H1 (cell line): Measurements from ENCODE around the gene MAST1. TPM values are rescaled to one million over a fixed set of nuclear protein-coding genes. Genes with fewer than 3 reads are reported as not detected.

Experiments used
- CTCF ChIA-PET: fragments of 300-600 bp; sonication (Branson Sonifier 250); formaldehyde crosslinking; loops from one replicate; lab custom pipeline; 2021; ENCODE audit not compliant: partially characterized antibody; lab: Charles Lee
- POLR2A ChIA-PET: fragments of 300-600 bp; sonication (Branson Sonifier 250); formaldehyde crosslinking; loops from one replicate; lab custom pipeline; 2021; ENCODE audit warnings: inconsistent platforms; ENCODE audit not compliant: partially characterized antibody; lab: Charles Lee
- DNase-seq, 2 experiments: peaks; one replicate each; pipeline versions ENCODE4 v3.0.0 to v3.0.0-alpha.2; 2010 to 2022; ENCODE audit warnings: low spot score in 2 of 2, low read depth in 1 of 2, mixed read lengths in 1 of 2
- FAIRE-seq: peaks from 2 replicates; lab custom pipeline; 2011; peaks lifted over from hg19 to GRCh38; lab: Jason Lieb, UNC
- H2AFZ ChIP-seq: 2 replicates; pipeline ENCODE4 v1.8.1; 2012; ENCODE audit warnings: low read length, inconsistent platforms
- H2AK5ac ChIP-seq: 2 replicates; pipeline ENCODE4 v1.6.1; 2013; ENCODE audit warnings: low read depth, low read length
- H2BK120ac ChIP-seq: replicated peaks from 2 replicates; pipeline ENCODE3; 2013; ENCODE audit warnings: low read depth, low read length, inconsistent platforms
- H2BK12ac ChIP-seq: 2 replicates; pipeline ENCODE4 v1.6.1; 2013; ENCODE audit warnings: low read depth, low read length
- H2BK15ac ChIP-seq: 2 replicates; pipeline ENCODE4 v1.6.1; 2013; ENCODE audit warnings: low read length
- H2BK20ac ChIP-seq: 2 replicates; pipeline ENCODE4 v1.6.1; 2013; ENCODE audit warnings: low read length
- H2BK5ac ChIP-seq: 2 replicates; pipeline ENCODE4 v1.6.1; 2013; ENCODE audit warnings: low read depth, low read length
- H3K14ac ChIP-seq: 2 replicates; pipeline ENCODE4 v1.6.1; 2013; ENCODE audit warnings: inconsistent platforms; ENCODE audit not compliant: insufficient read length
- H3K18ac ChIP-seq: 2 replicates; pipeline ENCODE4 v1.6.1; 2013; ENCODE audit warnings: low read length; ENCODE audit errors: extremely low read depth
- H3K23ac ChIP-seq: 2 replicates; pipeline ENCODE4 v1.6.1; 2013; ENCODE audit warnings: inconsistent platforms; ENCODE audit not compliant: insufficient read length
- H3K23me2 ChIP-seq: 2 replicates; pipeline ENCODE4 v1.6.1; 2013; ENCODE audit warnings: low read depth, low read length
- H3K27ac ChIP-seq: 2 replicates; pipeline ENCODE4 v1.6.1; 2011; ENCODE audit warnings: low read depth, low read length, inconsistent platforms
- H3K27me3 ChIP-seq, 4 experiments: replicated peaks in 1 of 4; 1 replicate in 1 of 4; 2 replicates in 3 of 4; pipeline versions ENCODE4 v1.6.1 to v1.8.1; 2011 to 2013; ENCODE audit warnings: low read length in 3 of 4, mild to moderate bottlenecking in 3 of 4, inconsistent platforms in 2 of 4, mixed read lengths in 2 of 4, moderate library complexity in 1 of 4; ENCODE audit not compliant: control insufficient read depth in 3 of 4, insufficient read depth in 3 of 4; ENCODE audit errors: extremely low read depth in 1 of 4
- H3K36me3 ChIP-seq, 4 experiments: 2 replicates each; pipeline versions ENCODE4 v1.6.1 to v1.8.1; 2011 to 2013; ENCODE audit warnings: mild to moderate bottlenecking in 4 of 4, low read length in 3 of 4, moderate library complexity in 2 of 4, control low read depth in 1 of 4, inconsistent platforms in 1 of 4; ENCODE audit not compliant: insufficient read depth in 4 of 4, control insufficient read depth in 2 of 4
- H3K4ac ChIP-seq: replicated peaks from 2 replicates; pipeline ENCODE3; 2013; ENCODE audit warnings: low read length, low read depth, mixed read lengths, inconsistent platforms; ENCODE audit not compliant: insufficient read length
- H3K4me1 ChIP-seq, 4 experiments: replicated peaks in 1 of 4; 1 replicate in 1 of 4; 2 replicates in 3 of 4; pipeline versions ENCODE4 v1.6.1 to v1.8.1; 2011 to 2013; ENCODE audit warnings: low read length in 3 of 4, inconsistent platforms in 2 of 4, mixed read lengths in 1 of 4; ENCODE audit not compliant: insufficient read depth in 4 of 4, control insufficient read depth in 3 of 4
- H3K4me2 ChIP-seq, 2 experiments: 2 replicates each; pipeline versions ENCODE4 v1.6.1 to v1.8.1; 2011 to 2013; ENCODE audit warnings: low read depth in 2 of 2, low read length in 2 of 2, control low read depth in 1 of 2, inconsistent platforms in 1 of 2, mild to moderate bottlenecking in 1 of 2; ENCODE audit not compliant: insufficient read depth in 1 of 2
- H3K4me3 ChIP-seq, 4 experiments: fragments of 200-600, 300-600 bp in 1 of 4; sonication (generic), shearing (Covaris generic), sonication (Bioruptor Twin) in 1 of 4; 2 replicates each; pipeline versions ENCODE4 v1.5.1 to v1.8.1; 2011 to 2016; ENCODE audit warnings: low read length in 4 of 4, low read depth in 3 of 4, control low read depth in 2 of 4, inconsistent platforms in 2 of 4, mild to moderate bottlenecking in 2 of 4, mixed read lengths in 1 of 4, moderate library complexity in 1 of 4; ENCODE audit not compliant: insufficient read depth in 2 of 4; ENCODE audit errors: extremely low read depth in 1 of 4
- H3K56ac ChIP-seq: replicated peaks from 2 replicates; pipeline ENCODE3; 2013; ENCODE audit warnings: low read depth, mild to moderate bottlenecking, mixed read lengths, low read length, inconsistent platforms; ENCODE audit not compliant: insufficient read length
- H3K79me1 ChIP-seq: 2 replicates; pipeline ENCODE4 v1.6.1; 2013; ENCODE audit warnings: low read depth, low read length, control low read depth
- H3K79me2 ChIP-seq, 2 experiments: 2 replicates each; pipeline versions ENCODE4 v1.6.1 to v1.8.1; 2012 to 2013; ENCODE audit warnings: low read length in 2 of 2, mild to moderate bottlenecking in 2 of 2, inconsistent platforms in 1 of 2; ENCODE audit not compliant: insufficient read depth in 2 of 2, control insufficient read depth in 1 of 2
- H3K9ac ChIP-seq, 4 experiments: replicated peaks in 1 of 4; 1 replicate in 1 of 4; 2 replicates in 3 of 4; pipeline versions ENCODE4 v1.6.1 to v1.8.1; 2011 to 2013; ENCODE audit warnings: low read depth in 3 of 4, low read length in 3 of 4, control low read depth in 2 of 4, mild to moderate bottlenecking in 2 of 4, moderate library complexity in 2 of 4, inconsistent platforms in 1 of 4; ENCODE audit errors: extremely low read depth in 1 of 4
- H3K9me3 ChIP-seq, 2 experiments: 2 replicates each; pipeline versions ENCODE4 v1.6.1 to v1.8.1; 2012 to 2013; ENCODE audit warnings: mild to moderate bottlenecking in 2 of 2, moderate library complexity in 2 of 2, control low read depth in 1 of 2, inconsistent platforms in 1 of 2, low read depth in 1 of 2, low read length in 1 of 2, mixed read lengths in 1 of 2; ENCODE audit not compliant: insufficient read depth in 2 of 2
- H4K20me1 ChIP-seq, 2 experiments: replicated peaks in 1 of 2; 2 replicates each; pipeline versions ENCODE3 to v1.8.1; 2011 to 2013; ENCODE audit warnings: inconsistent platforms in 2 of 2, low read length in 2 of 2, mild to moderate bottlenecking in 1 of 2; ENCODE audit not compliant: insufficient read depth in 2 of 2, control insufficient read depth in 1 of 2
- H4K5ac ChIP-seq: 2 replicates; pipeline ENCODE4 v1.6.1; 2013; ENCODE audit warnings: low read length, low read depth, mixed read lengths, inconsistent platforms; ENCODE audit not compliant: insufficient read length
- H4K8ac ChIP-seq: 2 replicates; pipeline ENCODE4 v1.8.0; 2013; ENCODE audit warnings: mild to moderate bottlenecking, moderate library complexity, low read length, inconsistent platforms; ENCODE audit not compliant: insufficient read depth; ENCODE audit errors: extremely low read depth
- H4K91ac ChIP-seq: replicated peaks from 2 replicates; pipeline ENCODE3; 2013; ENCODE audit warnings: low read length, mixed read lengths, inconsistent platforms; ENCODE audit not compliant: insufficient read length
- BRCA1 ChIP-seq: IDR thresholded peaks from 2 replicates; pipeline ENCODE4 v1.6.1; 2012; ENCODE audit warnings: low read depth, low read length, improper control_type of control experiment
- CBX5 ChIP-seq: fragments of 300-800, 300-1000 bp; sonication (generic); IDR thresholded peaks from 2 replicates; pipeline ENCODE4 v1.7.1; 2016; ENCODE audit warnings: antibody characterized with exemption, low read length, low read depth
- CHD1 ChIP-seq: IDR thresholded peaks from 2 replicates; pipeline ENCODE4 v1.6.1; 2012; ENCODE audit warnings: low read depth, low read length, improper control_type of control experiment
- HDAC2 ChIP-seq, 2 experiments: fragments of 300-600 bp in 1 of 2; sonication (generic) in 1 of 2; IDR thresholded peaks; 2 replicates each; pipeline ENCODE4 v1.6.1; 2011 to 2012; ENCODE audit warnings: low read depth in 2 of 2, low read length in 2 of 2, mild to moderate bottlenecking in 2 of 2, moderate library complexity in 2 of 2, borderline replicate concordance in 1 of 2, inconsistent platforms in 1 of 2
- NANOG ChIP-seq: IDR thresholded peaks from 2 replicates; pipeline ENCODE4 v1.6.1; 2011; ENCODE audit warnings: low read length, low read depth, mild to moderate bottlenecking, inconsistent platforms; ENCODE audit not compliant: insufficient read depth, poor library complexity, severe bottlenecking
- POU5F1 ChIP-seq: IDR thresholded peaks from 2 replicates; pipeline ENCODE4 v1.6.1; 2011; ENCODE audit warnings: low read depth, mild to moderate bottlenecking, low read length, moderate library complexity
- RXRA ChIP-seq: IDR thresholded peaks from 2 replicates; pipeline ENCODE4 v1.6.1; 2011; ENCODE audit warnings: low read depth, mild to moderate bottlenecking, low read length, moderate library complexity; ENCODE audit not compliant: insufficient read depth
- SAP30 ChIP-seq: fragments of 300-600 bp; sonication (generic); IDR thresholded peaks from 2 replicates; pipeline ENCODE4 v1.7.1; 2012; ENCODE audit warnings: low read length, moderate library complexity, mild to moderate bottlenecking, inconsistent platforms; ENCODE audit not compliant: insufficient read depth, insufficient replicate concordance
- TAF7 ChIP-seq: optimal IDR thresholded peaks from 2 replicates; pipeline ENCODE3; 2011; ENCODE audit warnings: low read depth, mild to moderate bottlenecking, inconsistent platforms, low read length, moderate library complexity, borderline replicate concordance
- WGBS, 2 experiments: shearing (Covaris generic) in 1 of 2; methylation state at CpG; one replicate each; pipeline versions ENCODE4 v1.1.6 to v1.1.7; 2013 to 2015; ENCODE audit warnings: low lambda C conversion rate in 2 of 2, mixed read lengths in 2 of 2, inconsistent platforms in 1 of 2, low coverage in 1 of 2, missing lambda C conversion rate in 1 of 2; ENCODE audit not compliant: insufficient replicate concordance in 2 of 2, insufficient coverage in 1 of 2, insufficient read length in 1 of 2; ENCODE audit errors: extremely low coverage in 1 of 2, missing lambda C conversion rate in 1 of 2; 5-methylcytosine and 5-hydroxymethylcytosine counted together
- polyA plus RNA-seq, 7 experiments: library from polyadenylated mRNA; depleted of rRNA in 3 of 7; stranded (reverse) in 5 of 7; unstranded in 2 of 7; fragments of >200 nt in 5 of 7; fragments of 200-250 nt in 2 of 7; gene quantifications; 1 replicate in 5 of 7; 2 replicates in 1 of 7; 4 replicates in 1 of 7; pipeline versions ENCODE4 v1.2.1 to v1.2.3, GENCODE V29; 2011 to 2013; ENCODE audit warnings: missing spikeins in 2 of 7, mixed read lengths in 2 of 7
- total RNA-seq: library from RNA; stranded (reverse); fragmentation: NEBNext Ultra II Directional; extraction: Animal tissue kit (Norgen Biotek cat#: 25700); gene quantifications from 2 replicates; pipeline ENCODE4 v1.2.1, GENCODE V29; 2021

Gene MAST1
- total and polyA plus RNA-seq, 2 of the 8 experiments (the other 6 are each of a cell fraction or from before 2014, with no cell fraction given) = 15.6 to 28.3 TPM

DNA sequence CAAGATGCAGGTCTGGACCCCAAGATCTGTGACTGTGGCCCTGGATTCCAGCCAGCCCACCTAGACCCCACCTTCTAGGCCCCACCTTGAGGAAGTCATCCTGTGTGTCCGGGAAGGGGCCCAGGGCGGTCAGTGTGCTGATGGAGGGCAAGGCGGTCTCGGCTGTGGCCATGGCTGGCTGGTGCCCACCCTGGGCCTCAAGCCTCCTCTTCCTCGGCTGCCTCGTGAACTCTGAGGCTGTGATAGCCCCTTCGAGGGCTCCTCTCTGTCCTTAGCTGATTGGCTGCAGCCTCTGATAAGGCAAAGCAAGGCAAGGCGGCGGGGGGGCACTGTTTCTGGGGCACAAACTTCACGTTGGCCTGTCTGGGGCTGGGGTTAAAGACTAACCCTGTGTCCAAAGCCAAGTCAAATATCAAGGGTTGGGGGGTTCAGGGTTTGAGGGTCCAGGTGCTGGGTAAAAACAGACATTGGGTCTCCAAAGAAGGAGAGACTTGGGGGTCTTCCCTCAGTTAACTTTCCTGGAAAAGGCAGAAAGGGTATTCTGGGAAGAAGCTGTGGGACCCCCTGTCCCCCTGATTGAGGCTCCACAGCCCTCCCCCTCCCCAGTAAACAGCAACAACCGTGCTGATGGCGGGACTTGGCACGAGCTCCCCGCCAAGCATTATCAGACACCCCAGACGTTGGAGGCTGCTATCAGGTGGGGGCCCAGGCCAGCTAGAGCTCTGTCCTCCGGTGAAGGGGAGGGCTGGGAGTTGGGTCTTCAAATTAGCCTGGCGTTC, 48.8 kb downstream of the MAST1 start, which contains the start of gene KLF1:
KLF1 (minus strand) TSS at position 233 of the 779 bp plus-strand sequence; CDS start at position 172, 61 bp downstream.
- WGBS, 2 experiments = 83% methylated on average over 17 of the region's 17 CpGs; no CpG with 5 or more reads in 1 of the 2 experiments
- peaks cover 0 to 9% (median 4%) of the 10 kb centered on the region in 4 experiments; a peak in 4 of 7 replicates for H3K27me3 ChIP-seq
- FAIRE-seq (no peak), DNase-seq (no peak)
- no peak within 1 kb of the TSS for H2BK120ac ChIP-seq
- H2BK5ac ChIP-seq = peak within 1 kb of the TSS; percentile 44; the same call in 1 of the 2 replicates
- H2AK5ac ChIP-seq = no peak within 1 kb of the TSS; the same call in 1 of the 2 replicates
- H3K9me3 ChIP-seq = no peaks in the 10 kb centered on the region; a peak in 2 of 4 replicates
- no peaks in the 10 kb centered on the region for H3K36me3 ChIP-seq
- H3K4me1 ChIP-seq = peaks cover 0 to 10% (median 9%) of the 10 kb centered on the region in 4 experiments; a peak in 5 of 7 replicates
- H2BK15ac ChIP-seq = peak within 1 kb of the TSS; percentile 65; the same call in 1 of the 2 replicates
- peak within 1 kb of the TSS; percentile 87 for H3K18ac ChIP-seq
- peak within 1 kb of the TSS; percentile 75 to 97 for H3K4me2 ChIP-seq
- H4K5ac ChIP-seq = no peak within 1 kb of the TSS
- peaks cover 0 to 11% of the 10 kb centered on the region in 2 experiments; a peak in 1 of 4 replicates for H3K79me2 ChIP-seq
- H3K23me2 ChIP-seq = peaks cover 17% of the 10 kb centered on the region; the same call in 1 of the 2 replicates
- H3K4ac ChIP-seq = peak within 1 kb of the TSS; percentile 23
- peak within 1 kb of the TSS; percentile 71; the same call in 1 of the 2 replicates for H4K8ac ChIP-seq
- no peak within 1 kb of the TSS for H2AFZ ChIP-seq
- POLR2A ChIA-PET = interaction anchor here (0.7 to 12.3 kb wide), 13 partner anchors 6 to 127 kb away, joined by 3 to 110 read pairs (median 3); partner anchors contain the start of genes FARSA, GADD45GIP1 and GCDH
- no peak within 1 kb of the TSS for H3K27ac ChIP-seq
- peak within 1 kb of the TSS; percentile 60; the same call in 1 of the 2 replicates for H2BK12ac ChIP-seq
- no peak within 1 kb of the TSS for H3K56ac ChIP-seq
- peak within 1 kb of the TSS; percentile 2 for H4K91ac ChIP-seq
- no peak within 1 kb of the TSS for H2BK20ac ChIP-seq
- H3K4me3 ChIP-seq = peak within 1 kb of the TSS; percentile 60 to 77 (median 76)
- H3K9ac ChIP-seq = peak within 1 kb of the TSS in 3 of 4 experiments; percentile 11 to 77 (median 16); a peak in 3 of 7 replicates
- no peak within 1 kb of the TSS for H3K23ac ChIP-seq
- peaks cover 0 to 8% of the 10 kb centered on the region in 2 experiments for H4K20me1 ChIP-seq
- H3K79me1 ChIP-seq = 0 out of 2 replicates have a peak, but pooled peaks cover 3% of the 10 kb centered on the region
- H3K14ac ChIP-seq = no peak within 1 kb of the TSS
- CTCF ChIA-PET = interaction anchor here (0.7 to 2.3 kb wide), 9 partner anchors 9 to 142 kb away, joined by 3 to 10 read pairs (median 4); no protein-coding TSS in a partner anchor
- TF ChIP-seq CHD1 (no peak), POU5F1 (no peak), RXRA (no peak), CBX5 (no peak), BRCA1 (no peak), SAP30 (no peak), TAF7 (no peak), HDAC2 (IDR thresholded peaks at IDR 0.05; ENCODE audit: borderline replicate concordance in 1 of 2, low read depth in 2 of 2, low read length in 2 of 2) (no peak), NANOG (no peak)
